Fibroblast of lung (primary cell): ENCODE data around the gene FOXS1. TPM values are rescaled to one million over a fixed set of nuclear protein-coding genes. Genes with fewer than 3 reads are reported as not detected.

Source experiments
- DNase-seq, 2 donors: peaks; one replicate each; pipeline versions ENCODE4 v3.0.0 to v3.0.0-alpha.2; 2010; ENCODE audit warnings: low read depth in 2 of 2
- H2AFZ ChIP-seq: 2 replicates; pipeline ENCODE4 v1.5.1; 2012; ENCODE audit warnings: low read length, control low read depth, inconsistent platforms
- H3K27ac ChIP-seq: 2 replicates; pipeline ENCODE4 v1.5.1; 2011; ENCODE audit warnings: low read length, control low read depth; ENCODE audit not compliant: insufficient read depth
- H3K27me3 ChIP-seq: 2 replicates; pipeline ENCODE4 v1.5.1; 2011; ENCODE audit warnings: mild to moderate bottlenecking, low read length; ENCODE audit not compliant: control insufficient read depth, insufficient read depth
- H3K36me3 ChIP-seq: 2 replicates; pipeline ENCODE4 v1.5.1; 2011; ENCODE audit warnings: low read length; ENCODE audit not compliant: control insufficient read depth, insufficient read depth
- H3K4me1 ChIP-seq: 2 replicates; pipeline ENCODE4 v1.5.1; 2011; ENCODE audit warnings: low read length; ENCODE audit not compliant: control insufficient read depth, insufficient read depth; ENCODE audit errors: extremely low read depth
- H3K4me2 ChIP-seq: 2 replicates; pipeline ENCODE4 v1.5.1; 2011; ENCODE audit warnings: low read length, control low read depth; ENCODE audit not compliant: insufficient read depth; ENCODE audit errors: extremely low read depth
- H3K4me3 ChIP-seq, 4 experiments: fragments of 200-600 bp in 1 of 4; sonication (generic) in 1 of 4; replicated peaks in 1 of 4; 2 replicates each; pipeline ENCODE4 v1.5.1; 2011 to 2016; ENCODE audit warnings: low read length in 4 of 4, low read depth in 3 of 4, mild to moderate bottlenecking in 3 of 4, control low read depth in 2 of 4, inconsistent platforms in 1 of 4, mixed read lengths in 1 of 4; ENCODE audit not compliant: insufficient read depth in 1 of 4; ENCODE audit errors: control extremely low read depth in 1 of 4
- H3K79me2 ChIP-seq: 2 replicates; pipeline ENCODE4 v1.5.1; 2012; ENCODE audit warnings: mild to moderate bottlenecking, low read length, inconsistent platforms; ENCODE audit not compliant: control insufficient read depth, insufficient read depth
- H3K9ac ChIP-seq: 2 replicates; pipeline ENCODE4 v1.5.1; 2011; ENCODE audit warnings: mild to moderate bottlenecking, low read length, control low read depth; ENCODE audit not compliant: insufficient read depth
- H3K9me3 ChIP-seq: 2 replicates; pipeline ENCODE4 v1.5.1; 2012; ENCODE audit warnings: low read depth, low read length; ENCODE audit not compliant: control insufficient read depth, insufficient read depth
- H4K20me1 ChIP-seq: 2 replicates; pipeline ENCODE4 v1.5.1; 2011; ENCODE audit warnings: low read length; ENCODE audit not compliant: control insufficient read depth, insufficient read depth; ENCODE audit errors: extremely low read depth
- CTCF ChIP-seq, 2 donors: IDR thresholded peaks in 1 of 2; conservative IDR thresholded peaks in 1 of 2; 1 replicate in 1 of 2; 2 replicates in 1 of 2; pipeline ENCODE4 v1.5.1; 2011 to 2012; ENCODE audit warnings: low read length in 2 of 2, control low read depth in 1 of 2, inconsistent platforms in 1 of 2, low read depth in 1 of 2, mild to moderate bottlenecking in 1 of 2
- EZH2 ChIP-seq: IDR thresholded peaks from 2 replicates; pipeline ENCODE4 v1.5.1; 2012; ENCODE audit warnings: low read length, control low read depth, mild to moderate bottlenecking; ENCODE audit errors: missing control alignments
- polyA plus RNA-seq, 2 donors: library from polyadenylated mRNA; depleted of rRNA in 1 of 2; stranded (reverse) in 1 of 2; unstranded in 1 of 2; fragments of >200 nt; gene quantifications; 2 replicates each; pipeline ENCODE4 v1.2.1, GENCODE V29; 2011 to 2012; ENCODE audit warnings: missing spikeins in 1 of 2
- total RNA-seq: library from RNA; depleted of rRNA; stranded (reverse); fragments of >200 nt; gene quantifications from 2 replicates; pipeline ENCODE4 v1.2.1, GENCODE V29; 2014

Gene FOXS1
- total and polyA plus RNA-seq, 2 donors (not counting 1 experiment from before 2014, with no cell fraction given) = under 0.01 TPM; not detected in 1

DNA sequence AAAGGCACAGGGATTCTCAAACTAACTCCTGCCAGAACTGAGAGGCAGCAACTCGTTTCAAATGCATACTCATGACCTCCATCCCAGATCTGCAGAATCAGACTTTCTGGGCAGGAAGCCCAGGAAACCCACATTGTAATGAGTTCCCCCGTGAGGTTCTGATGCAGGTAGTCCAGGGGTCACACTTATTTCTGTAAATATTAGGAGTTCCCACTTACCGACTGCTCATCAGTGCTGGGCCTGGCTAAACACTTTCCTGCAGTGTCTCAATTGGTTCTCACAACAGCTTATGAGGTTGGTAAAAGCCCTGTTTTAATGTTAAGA, 13.3 kb upstream of the FOXS1 start:
- Histone ChIP-seq H3K4me3 (no peak overlapping the region), H2AFZ (no peak overlapping the region), H4K20me1 (no peaks in the 10 kb centered on the region), H3K79me2 (no peaks in the 10 kb centered on the region), H3K36me3 (no peaks in the 10 kb centered on the region), H3K4me1 (no peaks in the 10 kb centered on the region), H3K27me3 (peaks cover 58% of the 10 kb centered on the region), H3K9me3 (no peaks in the 10 kb centered on the region), H3K4me2 (no peak overlapping the region), H3K9ac (no peak overlapping the region), H3K27ac (no peak overlapping the region)
- DNase-seq = no peak
- TF ChIP-seq CTCF (conservative IDR thresholded peaks at IDR 0.05 in 1 of 2, IDR thresholded peaks at IDR 0.05 in 1 of 2; ENCODE audit: low read depth in 1 of 2, low read length in 2 of 2) = no peak
- no peak for TF ChIP-seq EZH2

DNA sequence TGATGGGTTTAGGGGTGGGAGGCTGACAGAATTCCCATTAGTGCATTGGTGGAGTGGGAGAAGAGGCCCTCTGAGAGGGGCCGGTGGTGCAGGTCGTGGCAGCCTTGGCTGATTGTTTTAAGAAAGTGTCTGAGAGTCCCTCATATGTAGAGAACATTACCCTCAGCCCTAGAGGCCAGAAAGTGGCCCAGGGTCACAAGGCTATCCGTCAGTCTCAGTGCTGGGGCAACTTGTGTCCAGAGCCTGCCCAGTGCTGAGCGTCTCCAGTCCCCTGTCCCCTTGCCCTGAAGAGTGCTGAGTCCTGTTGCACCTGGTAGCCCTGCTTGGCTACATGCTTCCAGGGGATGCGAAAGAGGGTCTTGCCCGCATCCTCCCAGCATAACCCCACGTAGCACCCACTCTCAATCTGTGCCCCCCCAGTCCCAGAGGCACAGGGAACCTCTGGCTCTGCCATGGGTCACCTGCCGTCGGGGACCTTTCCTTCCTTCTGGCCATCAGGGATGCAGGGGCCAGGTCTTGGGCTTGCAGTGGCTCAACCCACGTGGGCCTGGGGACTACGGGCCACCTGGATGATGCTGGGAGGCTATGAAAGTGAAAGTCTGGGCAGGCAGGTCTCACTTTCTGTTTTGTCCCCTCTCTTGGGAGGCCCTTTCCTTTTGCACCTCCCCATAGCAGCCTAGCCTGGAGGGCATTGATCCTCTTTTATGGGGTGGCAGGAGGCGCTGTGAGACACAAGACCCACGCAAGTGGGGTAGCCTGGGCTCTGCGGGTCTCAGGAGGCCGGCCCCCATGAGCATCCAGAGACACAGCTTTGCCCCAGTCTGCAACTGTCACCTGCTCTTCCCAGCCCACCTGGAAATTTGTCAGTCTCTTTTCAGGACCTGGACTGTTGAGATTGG, 12.7 kb upstream of the FOXS1 start:
- no peak overlapping the region for H2AFZ ChIP-seq
- TF ChIP-seq EZH2 = no peak
- TF ChIP-seq CTCF (conservative IDR thresholded peaks at IDR 0.05 in 1 of 2, IDR thresholded peaks at IDR 0.05 in 1 of 2; ENCODE audit: low read depth in 1 of 2, low read length in 2 of 2) = no peak
- H3K79me2 ChIP-seq = no peaks in the 10 kb centered on the region
- no peak for DNase-seq
- H4K20me1 ChIP-seq = no peaks in the 10 kb centered on the region
- H3K9me3 ChIP-seq = no peaks in the 10 kb centered on the region
- no peak overlapping the region for H3K27ac ChIP-seq
- no peak overlapping the region for H3K4me2 ChIP-seq
- H3K36me3 ChIP-seq = no peaks in the 10 kb centered on the region
- H3K4me3 ChIP-seq = no peak overlapping the region
- no peaks in the 10 kb centered on the region for H3K4me1 ChIP-seq
- H3K9ac ChIP-seq = no peak overlapping the region
- H3K27me3 ChIP-seq = peaks cover 60% of the 10 kb centered on the region

DNA sequence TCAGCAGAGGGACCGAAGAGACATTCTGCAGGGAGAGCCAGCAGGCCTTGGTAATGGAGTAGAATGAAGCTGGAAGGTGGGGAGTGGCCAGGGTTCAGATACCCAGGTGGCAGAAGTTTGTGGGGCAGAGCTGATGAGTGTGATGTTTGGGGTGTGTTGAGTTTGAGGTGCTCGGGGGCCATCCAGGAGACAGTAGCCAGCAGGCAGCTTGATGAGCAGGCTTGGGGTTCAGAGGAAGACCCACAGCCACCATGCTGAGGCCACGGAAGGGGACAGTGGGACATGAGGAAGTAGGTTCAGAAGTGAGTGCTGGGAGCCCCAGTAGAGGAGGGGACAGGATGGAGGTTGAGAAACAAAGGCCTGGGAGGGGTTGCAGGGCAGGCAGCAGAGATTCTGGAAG, 11.1 kb upstream of the FOXS1 start:
- no peaks in the 10 kb centered on the region for H3K36me3 ChIP-seq
- H3K27ac ChIP-seq = no peak overlapping the region
- TF ChIP-seq EZH2 = no peak
- no peak for TF ChIP-seq CTCF (conservative IDR thresholded peaks at IDR 0.05 in 1 of 2, IDR thresholded peaks at IDR 0.05 in 1 of 2; ENCODE audit: low read depth in 1 of 2, low read length in 2 of 2)
- peaks cover 54% of the 10 kb centered on the region for H3K27me3 ChIP-seq
- no peak overlapping the region for H3K4me3 ChIP-seq
- no peak overlapping the region for H3K4me2 ChIP-seq
- H4K20me1 ChIP-seq = no peaks in the 10 kb centered on the region
- no peaks in the 10 kb centered on the region for H3K4me1 ChIP-seq
- no peaks in the 10 kb centered on the region for H3K79me2 ChIP-seq
- H2AFZ ChIP-seq = no peak overlapping the region
- H3K9me3 ChIP-seq = no peaks in the 10 kb centered on the region
- no peak for DNase-seq
- no peak overlapping the region for H3K9ac ChIP-seq
